SW480 (cell line): ENCODE data around the gene SEMA3F.

Source experiments
- DNase-seq: peaks from one replicate; pipeline ENCODE4 v3.0.0-alpha.2; 2016; ENCODE audit warnings: low spot score

SEMA3F gene

DNA sequence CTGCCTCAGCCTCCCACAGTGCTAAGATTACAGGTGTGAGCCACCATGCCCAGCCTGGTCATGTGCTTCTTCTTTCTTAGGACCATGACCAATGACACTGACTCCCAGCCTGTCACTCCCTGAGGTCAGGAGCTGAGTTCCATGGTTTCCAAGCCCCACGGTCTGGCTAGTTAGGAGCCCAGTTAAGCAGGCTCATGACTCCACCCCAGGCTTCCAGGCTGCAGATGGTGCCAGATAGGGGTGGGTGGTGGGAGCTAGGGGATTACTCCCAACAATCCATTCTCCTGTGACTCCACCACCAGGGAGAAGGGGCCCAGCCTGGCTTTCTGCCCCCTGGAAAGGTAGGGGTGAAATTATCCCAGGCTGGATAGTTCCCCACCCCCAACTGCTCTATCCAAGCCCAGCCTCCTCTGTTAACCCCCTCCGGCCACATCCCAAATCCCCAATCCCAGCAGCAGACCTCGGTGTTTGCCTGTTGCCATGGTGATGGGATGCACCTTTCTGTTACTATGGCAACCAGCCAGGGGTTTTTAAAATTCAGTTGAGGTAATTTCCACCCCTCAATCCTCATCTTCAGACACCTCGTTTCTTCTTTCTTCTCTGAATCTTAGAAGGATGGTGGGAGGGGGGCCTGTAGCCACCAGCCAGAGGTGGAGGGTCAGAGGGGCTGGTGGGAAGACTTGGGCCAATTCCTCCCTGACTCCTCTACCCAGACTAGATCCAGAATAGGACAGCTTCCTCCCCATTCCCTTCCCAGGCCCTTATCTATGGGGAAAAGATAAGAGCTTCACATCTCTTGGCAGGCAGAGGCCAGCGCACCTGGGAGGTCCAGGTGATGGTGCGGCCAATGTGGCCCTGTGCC is 22.5 kb upstream of the SEMA3F start:
- no peak for DNase-seq

DNA sequence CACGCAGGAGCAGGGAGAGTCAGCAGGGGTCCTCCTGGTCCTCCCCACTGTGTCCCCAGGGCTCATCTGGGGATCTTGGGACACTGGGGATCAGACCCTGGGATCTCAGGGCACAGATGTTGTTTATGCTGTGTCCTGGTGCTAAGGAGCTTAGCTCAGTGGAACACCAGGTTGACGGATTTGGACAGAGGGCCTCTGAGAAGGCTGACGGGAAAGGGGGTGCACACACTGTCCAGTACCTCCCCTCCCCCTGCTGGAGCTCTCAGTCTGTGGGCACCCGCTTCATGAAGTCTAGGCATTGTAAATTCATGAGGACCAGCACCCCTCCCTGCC is 21.9 kb upstream of the SEMA3F start:
- no peak for DNase-seq

DNA sequence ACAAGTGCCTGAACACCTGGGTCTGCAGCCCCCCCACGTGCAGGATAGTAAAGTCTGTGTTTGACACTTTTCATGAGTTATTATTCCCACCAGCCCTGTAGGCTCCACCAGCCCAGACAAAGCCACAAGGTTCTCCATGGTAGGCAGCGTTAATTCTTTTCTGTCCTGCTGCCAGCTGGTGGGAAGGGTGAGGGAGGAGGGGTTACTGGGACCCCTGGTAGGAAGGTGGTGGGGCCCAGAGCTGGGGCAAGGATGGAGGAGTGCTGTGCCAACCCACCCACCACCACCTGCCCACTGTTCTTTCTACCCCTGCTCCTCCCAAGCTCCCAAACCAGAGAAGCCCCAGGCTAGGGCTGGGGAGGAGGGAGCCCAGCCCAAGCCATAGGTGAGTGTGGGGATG is 20.8 kb upstream of the SEMA3F start:
- DNase-seq: no peak

DNA sequence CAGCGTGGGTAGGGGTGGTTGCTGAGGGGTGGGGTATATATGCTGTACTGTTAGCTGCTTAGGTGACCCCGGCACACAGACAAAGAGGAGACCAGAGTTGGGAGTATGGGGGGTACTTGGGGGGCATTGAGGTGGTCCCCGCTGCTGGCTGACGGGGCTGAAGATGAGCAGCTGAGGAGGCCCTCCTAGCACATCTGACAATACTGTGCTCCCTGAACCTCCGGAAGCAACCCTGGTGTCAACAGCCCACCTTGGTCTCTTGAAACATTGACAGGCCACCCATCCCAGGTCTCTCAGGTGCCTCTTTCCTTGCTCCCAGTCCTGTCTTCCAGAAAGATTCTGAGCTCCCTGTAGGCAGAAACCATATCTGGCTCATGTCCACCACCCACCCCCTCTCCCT is 19.2 kb upstream of the SEMA3F start:
- DNase-seq: no peak

DNA sequence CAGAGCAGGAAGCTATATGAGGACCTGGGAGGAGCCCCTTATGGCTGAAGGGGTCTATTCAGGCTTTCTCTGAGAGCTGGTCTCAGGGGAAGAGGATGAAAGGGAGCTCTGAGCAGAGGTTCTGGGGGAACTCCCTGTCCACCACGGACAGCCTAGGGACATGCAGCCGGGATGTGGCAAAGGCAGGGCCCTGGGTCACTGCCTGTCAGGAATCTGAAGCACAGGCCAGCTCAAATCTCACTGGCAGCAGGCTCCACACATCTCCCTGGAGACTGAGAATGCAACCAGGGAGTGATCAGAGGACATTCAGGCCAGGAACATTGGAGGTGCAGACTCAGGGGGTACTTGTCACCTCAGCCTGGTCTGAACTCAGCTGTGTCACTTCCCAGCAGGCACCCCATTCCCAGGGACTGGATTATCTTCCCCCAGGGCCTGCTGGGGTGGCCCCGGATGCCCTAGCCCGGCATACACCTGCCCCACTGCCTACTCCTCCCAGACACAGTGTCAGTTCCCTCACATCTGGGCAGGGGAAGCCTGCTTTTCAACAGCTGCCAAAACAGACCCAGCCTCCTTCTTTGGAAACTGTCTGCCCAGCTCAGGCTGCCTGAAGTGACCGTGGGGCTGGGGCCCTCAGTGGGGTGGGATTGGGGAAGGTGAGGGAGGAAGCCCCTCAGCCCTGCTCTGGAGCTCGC is 18.3 kb upstream of the SEMA3F start:
- DNase-seq: no peak

DNA sequence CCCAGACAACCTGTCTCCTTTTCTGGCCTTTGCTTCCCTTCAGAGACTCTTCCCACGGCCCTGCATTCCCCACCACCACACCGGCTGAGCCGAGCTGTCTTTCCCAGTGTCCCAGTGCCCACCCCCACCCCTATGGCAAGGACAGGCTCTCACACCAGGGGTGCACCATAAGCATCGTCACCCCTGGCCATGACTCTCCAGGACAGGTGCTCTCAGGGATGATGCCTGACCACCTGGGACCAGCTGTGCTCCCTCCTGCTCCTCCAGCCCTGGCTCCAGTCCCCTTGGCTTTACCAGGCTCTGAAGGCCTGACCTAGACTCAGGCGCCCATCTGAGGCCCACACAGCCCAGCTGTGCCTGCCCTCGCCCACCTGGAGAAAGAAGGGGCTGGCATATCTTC is 17.6 kb upstream of the SEMA3F start:
- no peak for DNase-seq

DNA sequence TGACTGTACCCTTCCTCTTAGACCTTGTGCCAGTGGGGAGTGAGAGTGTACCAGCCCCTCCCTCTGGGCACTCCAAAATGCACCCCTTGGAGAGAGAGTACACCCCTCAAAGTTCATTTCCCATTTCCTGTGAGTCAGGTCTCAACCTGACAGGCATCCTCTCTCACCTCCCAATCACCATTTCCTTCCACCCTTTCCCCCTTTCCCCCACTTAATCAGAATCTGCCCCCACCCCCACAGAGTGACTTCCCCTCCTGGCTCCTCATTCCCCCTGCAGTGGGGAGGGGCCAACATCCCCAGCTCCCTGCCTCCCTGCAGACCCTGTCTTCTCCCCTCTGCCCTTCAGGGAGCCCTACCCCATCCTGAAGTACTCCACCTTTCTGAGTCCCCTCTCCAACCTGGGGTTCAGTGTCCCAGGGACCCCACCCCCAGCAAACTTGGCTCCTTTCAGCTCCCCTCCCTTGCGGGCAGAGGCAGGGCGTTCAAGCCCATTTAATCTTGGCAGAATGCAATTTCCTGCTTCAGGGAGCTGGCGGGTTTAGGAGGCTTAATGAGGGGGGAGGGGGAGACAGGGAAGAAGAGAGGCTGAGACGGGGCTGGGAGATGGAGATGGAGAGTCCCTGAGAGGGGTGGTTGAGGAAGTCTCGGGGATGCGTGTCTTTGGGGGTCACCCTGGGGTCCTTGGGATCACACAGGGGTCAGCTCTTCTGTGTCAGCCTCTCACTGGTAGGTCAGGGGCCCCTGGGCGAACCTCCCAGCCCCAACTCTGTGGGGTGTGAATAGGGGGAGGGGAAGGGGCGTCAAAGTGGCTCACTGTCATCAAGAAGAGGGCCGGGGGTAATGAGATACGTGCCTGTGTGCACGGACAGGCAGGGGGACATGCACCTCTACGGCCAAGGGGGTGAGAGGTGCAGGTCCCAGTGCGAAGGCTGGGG is 16.6 kb upstream of the SEMA3F start:
- DNase-seq: no peak

DNA sequence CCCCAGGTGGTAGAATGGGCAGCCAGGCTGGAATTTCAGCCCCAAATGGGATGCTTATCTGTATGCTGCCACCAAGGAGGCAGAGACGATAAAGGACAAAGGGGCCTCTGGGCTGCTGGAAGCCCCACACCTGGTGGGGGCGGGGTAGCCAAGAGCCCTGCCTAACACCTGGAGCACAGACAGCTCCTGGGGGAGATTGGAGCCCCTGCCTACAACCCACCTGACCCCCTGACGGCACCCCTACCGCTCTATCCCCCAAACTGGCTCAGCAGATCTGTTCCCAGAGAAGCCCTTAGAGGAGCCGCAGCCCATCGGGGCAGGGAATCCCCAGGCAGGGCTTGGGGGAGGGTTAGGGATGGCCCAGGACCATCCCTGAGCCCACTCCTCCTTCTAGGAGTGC is 15.8 kb upstream of the SEMA3F start:
- DNase-seq: no peak

DNA sequence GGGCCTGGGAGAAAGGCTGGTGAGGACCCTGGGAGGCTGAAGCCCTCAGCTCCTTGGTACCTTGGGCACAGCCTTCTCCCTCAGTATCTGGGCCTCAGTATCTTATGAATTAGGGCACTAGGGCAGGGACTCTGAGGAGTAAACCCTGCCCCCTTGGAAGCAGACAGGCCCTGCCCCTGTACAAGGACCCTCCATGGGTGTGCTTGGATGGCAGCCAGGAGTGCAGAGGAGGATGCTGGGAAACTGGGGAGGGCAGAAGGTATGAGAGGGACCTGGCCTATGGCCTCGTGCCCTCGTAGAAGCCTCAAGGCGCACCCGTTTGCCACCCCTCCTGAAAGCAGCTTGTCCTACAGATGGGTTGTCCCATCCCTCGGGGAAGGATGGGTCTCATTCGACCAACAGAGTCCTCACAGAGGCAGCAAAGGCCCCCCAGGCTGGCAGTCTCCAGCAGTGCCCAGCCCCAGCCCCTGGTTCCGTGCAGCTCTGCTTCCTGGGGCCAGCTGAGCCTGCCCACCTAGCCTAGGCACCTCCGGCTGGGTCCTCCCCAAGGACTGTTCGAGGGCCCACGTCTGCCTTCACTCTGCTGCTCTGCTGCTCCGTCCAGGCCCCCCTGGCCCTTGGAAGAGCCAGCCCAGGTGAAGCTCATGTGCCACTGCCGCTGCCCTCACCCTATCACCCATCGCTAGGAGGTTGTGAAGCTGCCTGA is 15.3 kb upstream of the SEMA3F start:
- DNase-seq: no peak

DNA sequence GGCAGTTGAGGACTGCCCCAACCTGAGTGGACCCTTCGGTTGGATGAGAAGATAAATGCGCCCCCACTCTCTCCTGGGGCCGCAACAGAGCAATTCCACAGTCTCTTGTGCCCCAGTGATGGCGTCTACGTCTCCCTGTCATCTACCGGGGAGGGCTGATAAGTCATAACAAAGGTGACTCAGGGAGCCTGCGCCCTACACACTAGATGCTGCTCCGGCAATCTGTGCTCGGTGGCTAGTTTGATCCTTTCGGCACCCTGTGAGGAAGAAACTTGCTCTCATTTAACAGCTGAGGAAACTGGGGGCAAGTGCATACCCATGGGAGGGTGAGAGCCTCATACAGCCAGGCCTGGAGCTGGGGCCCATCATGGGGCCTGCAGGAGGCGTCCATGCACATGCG is 14.1 kb upstream of the SEMA3F start:
- no peak for DNase-seq

DNA sequence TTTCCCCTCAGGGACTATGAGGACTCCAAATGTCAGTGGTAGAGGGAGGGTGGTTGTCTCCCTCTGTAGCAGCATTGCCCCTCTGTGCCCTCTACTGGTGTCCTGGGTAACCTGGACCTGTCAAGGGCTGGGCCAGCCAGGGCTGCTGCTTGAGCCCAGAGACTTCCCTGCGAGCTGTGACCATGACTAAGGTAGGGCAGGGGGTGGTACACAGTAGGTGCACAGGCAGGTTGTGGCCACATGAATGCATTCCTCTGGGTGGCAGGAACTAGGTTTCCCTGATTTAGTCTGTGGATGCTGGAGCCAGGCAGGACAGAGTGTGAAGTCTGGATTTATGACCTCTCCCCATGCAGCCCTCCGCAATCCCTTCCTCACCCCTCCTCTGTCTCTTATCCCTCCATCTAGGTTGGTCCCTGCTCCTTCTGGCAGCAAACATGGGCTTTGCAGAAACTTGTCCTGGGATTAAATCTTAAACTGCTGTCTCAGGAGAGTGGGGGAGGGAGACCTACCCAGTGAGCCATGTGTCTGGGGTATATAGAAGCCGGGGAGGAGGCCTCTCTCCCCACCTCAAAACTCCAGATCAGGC is 8.7 kb upstream of the SEMA3F start:
- no peak for DNase-seq

DNA sequence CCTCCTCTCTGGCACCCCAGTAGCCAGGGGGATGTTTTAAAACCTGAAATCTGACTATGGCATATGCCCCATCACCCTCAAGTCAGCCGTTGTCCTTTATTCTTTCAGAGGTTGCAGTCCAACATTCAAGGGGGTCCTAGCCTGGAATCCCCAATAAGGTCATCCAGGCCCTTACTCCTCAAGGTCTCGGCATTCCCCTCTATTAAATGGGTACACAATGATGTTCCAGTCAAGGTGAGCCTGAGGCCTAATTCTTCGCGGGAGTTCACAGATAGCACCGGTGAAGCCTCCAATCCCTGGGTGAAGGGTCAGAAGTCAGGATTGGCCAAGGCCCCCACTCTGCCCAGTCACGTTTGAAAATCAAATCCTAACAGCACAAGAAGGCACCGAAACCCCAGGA is 8.1 kb upstream of the SEMA3F start:
- no peak for DNase-seq

DNA sequence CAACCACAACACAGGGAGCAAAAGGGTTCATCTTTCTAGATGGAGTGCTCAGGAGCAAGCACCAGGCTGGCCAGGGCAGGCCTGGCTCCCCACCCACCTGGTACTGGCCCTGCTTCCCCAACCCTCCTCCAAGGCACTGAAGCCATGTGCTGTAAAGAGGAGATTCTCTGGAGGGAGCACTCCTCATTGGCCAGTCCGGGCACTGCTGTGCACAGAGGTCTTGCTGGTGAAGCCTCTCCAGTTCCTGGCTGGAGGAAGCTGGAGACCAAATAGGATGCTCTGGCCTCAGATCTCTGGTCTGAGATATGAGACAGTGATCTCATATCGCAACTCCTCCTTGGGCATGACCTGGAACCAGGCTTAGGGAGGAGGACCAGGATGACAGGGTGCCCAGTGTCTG is 7.7 kb upstream of the SEMA3F start:
- no peak for DNase-seq

DNA sequence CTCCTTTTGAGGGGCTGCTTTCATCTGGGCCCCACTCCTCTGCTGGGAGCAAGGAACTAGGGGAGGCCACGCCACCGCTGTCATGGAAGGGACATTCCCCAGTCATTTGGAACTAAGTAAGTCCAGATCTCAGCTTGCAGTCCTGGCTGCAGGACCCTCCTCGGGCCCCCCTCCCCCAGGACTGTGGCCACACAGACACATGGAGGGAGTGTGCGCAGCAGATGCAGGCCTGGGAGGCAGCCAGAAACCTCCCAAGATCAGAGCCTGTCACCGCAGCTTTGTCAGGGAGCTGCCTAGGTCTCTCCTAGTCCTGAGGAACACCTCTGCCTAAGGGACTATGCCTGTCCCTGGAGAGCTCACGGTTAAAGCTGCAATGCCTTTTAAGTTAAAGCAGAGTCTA is 7.3 kb upstream of the SEMA3F start:
- DNase-seq: no peak

DNA sequence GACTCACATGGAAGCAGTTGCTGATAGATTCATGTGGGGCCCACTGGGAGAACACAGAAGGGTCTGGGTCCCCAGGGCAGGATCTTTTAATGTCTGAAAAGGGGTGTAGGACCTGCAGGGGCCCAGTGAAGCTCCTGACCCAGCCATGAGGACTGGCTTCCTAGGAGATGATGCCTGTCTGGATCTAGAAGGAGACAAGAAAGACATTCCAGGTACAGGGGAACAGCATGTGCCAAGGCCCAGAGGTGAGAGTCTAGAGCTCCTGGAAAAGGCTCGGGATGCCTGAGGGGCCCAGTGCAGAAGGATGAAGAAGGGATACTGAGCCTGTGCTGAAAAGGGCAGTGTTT is 4.7 kb upstream of the SEMA3F start:
- no peak for DNase-seq

DNA sequence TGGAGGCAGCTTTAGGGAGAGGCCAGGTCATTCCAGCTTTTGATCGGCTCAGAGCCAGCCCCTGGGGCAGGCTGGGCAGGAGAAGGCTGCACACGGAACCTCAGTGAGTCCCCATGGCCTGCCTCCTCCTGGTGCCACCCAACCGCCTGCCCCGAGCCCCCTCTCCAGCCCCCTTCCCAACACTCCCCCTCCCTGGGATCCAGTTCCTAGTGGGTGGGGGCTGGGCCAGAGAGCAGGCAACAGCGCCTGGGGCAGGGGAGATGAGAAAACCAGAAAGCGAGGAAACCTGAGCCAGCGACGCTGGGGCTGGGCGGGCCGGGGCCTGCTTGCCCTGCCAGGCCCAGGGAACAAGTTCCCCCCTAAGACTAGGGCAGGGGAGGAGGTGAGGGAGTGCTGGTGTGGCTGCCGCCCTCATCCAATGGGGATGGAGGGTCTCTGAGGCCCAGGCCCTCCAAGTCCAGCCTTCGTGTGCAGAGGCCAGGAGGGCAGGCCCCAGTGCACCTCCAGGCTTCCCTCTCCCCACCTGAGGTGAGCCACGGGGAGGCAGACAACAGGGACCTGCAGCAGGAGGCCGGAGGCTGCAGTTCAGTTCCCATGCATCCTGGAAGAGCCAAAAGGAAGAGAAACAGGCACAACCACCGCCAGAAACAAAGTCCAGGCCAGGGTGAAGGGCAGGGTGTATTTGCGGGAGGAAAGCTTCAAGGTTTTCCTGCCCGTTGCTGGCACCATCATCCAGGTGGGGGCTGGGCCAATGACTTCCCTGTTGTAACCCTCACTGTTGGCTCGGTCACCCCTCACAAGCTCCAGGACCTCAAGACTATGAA is 4.0 kb upstream of the SEMA3F start:
- DNase-seq: no peak

DNA sequence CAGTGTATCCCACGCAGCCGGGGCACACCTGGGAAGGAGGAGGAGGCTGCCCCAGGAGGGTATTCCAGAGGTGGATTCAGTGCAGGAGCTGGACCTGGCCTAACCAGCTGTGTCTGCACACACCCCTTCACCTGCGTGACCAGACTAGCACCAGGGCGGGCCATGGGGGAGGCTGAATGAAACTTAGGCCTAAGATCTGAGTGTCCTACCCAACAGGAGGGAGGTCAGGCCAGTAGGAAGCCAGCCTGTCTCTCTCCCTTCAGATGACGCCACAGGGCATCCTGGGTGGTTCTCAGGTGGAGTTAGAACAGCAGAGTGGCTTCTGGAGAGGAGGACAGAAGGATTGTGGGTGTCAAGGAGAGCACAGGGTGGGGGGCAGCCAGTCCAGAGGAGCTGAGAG is 3.4 kb upstream of the SEMA3F start:
- DNase-seq: no peak

DNA sequence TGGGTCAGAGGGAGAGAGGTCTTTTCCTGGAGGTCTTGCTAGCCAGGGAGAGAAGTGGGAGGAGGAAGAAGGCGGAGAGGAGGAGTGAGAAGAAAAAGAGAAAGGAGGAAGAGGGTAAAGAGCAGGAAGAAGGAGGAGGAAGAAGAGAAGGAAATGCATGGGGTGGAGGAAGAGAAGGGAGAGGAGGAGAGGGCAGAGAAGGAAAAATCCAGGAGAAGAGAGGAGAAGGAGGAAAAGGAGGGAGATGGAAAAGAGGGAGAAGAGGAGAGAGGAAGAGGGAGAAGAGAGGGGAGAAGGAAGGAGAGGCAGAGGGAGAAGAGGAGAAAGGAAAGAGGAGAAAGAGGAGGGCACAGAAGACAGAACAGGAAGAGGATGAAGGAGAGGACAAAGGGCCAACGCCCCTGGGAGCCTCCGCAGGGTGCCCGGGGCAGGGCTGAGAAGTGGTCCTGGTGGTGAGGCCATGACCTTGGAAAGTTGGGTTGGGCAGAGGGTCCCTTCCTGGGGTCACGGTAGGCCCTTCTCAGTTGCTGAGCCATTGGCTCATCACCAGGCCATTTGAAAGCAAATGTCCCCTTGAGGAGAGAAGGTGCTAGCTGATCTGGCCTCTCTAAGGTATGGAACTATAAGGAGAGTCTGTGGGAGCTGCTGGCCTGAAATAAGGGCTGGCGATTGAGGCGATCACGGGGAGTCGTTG is 1.2 kb upstream of the SEMA3F start:
- DNase-seq: no peak

DNA sequence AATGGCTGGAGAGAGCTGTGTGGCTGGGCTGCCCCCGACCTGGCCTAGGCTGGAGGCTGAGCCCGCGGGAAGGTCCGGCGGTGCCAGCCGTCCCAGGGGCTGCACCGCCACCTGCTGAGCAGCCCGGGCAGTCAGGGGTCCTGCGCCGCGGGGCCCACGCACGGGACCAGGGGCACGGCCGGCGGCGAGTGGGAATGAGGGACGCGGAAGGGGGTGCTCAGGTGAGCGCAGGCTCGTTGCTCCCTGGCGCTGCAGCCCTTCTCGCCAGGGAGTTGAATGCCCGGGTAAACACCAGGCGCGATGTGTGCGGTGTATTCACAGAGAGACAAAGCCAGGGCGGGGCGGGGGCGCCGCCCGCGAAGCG is 666 bp upstream of the SEMA3F start:
- peak; percentile 53 for DNase-seq

DNA sequence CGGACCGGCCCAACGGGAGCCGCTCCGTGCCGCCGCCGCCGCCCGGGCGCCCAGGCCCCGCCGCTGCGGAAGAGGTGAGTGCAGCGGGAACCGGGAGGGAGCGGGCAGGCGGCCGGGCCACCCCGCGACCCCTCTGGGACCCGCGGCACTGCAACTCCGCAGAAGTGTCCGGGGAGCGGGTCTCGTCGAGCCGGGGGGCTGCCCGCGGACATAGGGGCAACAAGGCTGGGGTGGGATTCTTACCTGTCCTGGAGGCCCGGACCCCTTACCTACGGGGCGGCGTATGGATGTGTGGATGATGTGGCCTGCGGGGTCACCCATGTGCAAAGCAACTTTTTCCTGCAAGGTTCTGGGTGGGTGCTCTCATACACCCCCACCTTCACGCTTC is 361 bp downstream of the SEMA3F start:
- DNase-seq: no peak

DNA sequence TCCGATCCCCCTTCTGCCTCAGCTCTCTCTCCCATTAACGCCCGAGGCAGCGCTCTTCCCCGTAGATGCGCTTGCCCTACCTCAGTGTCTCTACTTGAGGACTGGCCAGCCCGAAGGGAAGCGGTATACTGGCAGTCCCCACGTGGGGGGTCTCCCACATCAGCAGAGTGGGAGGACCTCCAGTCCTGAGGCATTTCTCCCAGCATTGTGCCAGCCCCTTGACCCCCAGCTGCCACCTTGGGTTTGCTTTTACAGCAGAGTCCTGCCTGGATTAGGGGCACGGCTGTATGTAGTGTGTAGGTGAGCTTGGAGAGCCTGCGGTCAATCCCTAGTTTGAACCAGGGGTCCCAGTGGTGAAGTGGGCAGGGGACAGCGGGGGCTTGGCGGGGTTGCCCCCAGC is 767 bp downstream of the SEMA3F start:
- no peak for DNase-seq
